IMR-90 (cell line): ENCODE data around the gene ARHGDIA. TPM values are rescaled to one million over a fixed set of nuclear protein-coding genes. Genes with fewer than 3 reads are reported as not detected.

Experiments used
- ATAC-seq: fragments of 200-7000 bp; cut with Tn5 transposase; 2 replicates; pipeline ENCODE4 v1.9.1; 2020; ENCODE audit warnings: low read depth, mild to moderate bottlenecking, moderate library complexity
- BruUV-seq: library from RNA; stranded (reverse); fragments of 400-500 nt; replicated peaks from 2 replicates; lab custom pipeline; 2021; lab: Mats Ljungman, UMichigan
- CTCF ChIA-PET: fragments of 300-600 bp; formaldehyde crosslinking; extraction: SDS; loops from one replicate; lab custom pipeline; 2021; ENCODE audit warnings: antibody characterized with exemption; lab: Yijun Ruan, JAX
- POLR2A ChIA-PET: fragments of 300-600 bp; sonication (Branson Sonifier 250); formaldehyde crosslinking; loops from one replicate; lab custom pipeline; 2022; ENCODE audit warnings: antibody characterized with exemption; ENCODE audit not compliant: unreplicated experiment; lab: Charles Lee
- DNase-seq: peaks from one replicate; pipeline ENCODE4 v3.0.0; 2013
- H2AFZ ChIP-seq: replicated peaks from 2 replicates; pipeline ENCODE3; 2013; ENCODE audit warnings: low read length, mild to moderate bottlenecking; ENCODE audit not compliant: poor library complexity
- H2AK5ac ChIP-seq: 2 replicates; pipeline ENCODE4 v1.6.1; 2013; ENCODE audit warnings: low read depth, low read length, inconsistent platforms
- H2AK9ac ChIP-seq: replicated peaks from 2 replicates; pipeline ENCODE3; 2013; ENCODE audit warnings: mild to moderate bottlenecking, low read depth, low read length, moderate library complexity; ENCODE audit not compliant: poor library complexity
- H2BK120ac ChIP-seq: 2 replicates; pipeline ENCODE4 v1.6.1; 2013; ENCODE audit warnings: low read depth, low read length, inconsistent platforms
- H2BK15ac ChIP-seq: 3 replicates; pipeline ENCODE4 v1.6.1; 2013; ENCODE audit warnings: low read depth, low read length, inconsistent platforms
- H2BK20ac ChIP-seq: 2 replicates; pipeline ENCODE4 v1.6.1; 2013; ENCODE audit warnings: low read depth, mild to moderate bottlenecking, inconsistent platforms, low read length, moderate library complexity
- H2BK5ac ChIP-seq: 2 replicates; pipeline ENCODE4 v1.6.1; 2013; ENCODE audit warnings: mild to moderate bottlenecking, low read depth, low read length, inconsistent platforms; ENCODE audit not compliant: poor library complexity, severe bottlenecking
- H3K14ac ChIP-seq: replicated peaks from 2 replicates; pipeline ENCODE4 v1.6.1; 2013; ENCODE audit warnings: low read depth, low read length, inconsistent platforms
- H3K18ac ChIP-seq: 2 replicates; pipeline ENCODE4 v1.6.1; 2013; ENCODE audit warnings: low read depth, low read length, control low read depth
- H3K23ac ChIP-seq: 2 replicates; pipeline ENCODE4 v1.6.1; 2013; ENCODE audit warnings: low read depth, low read length, inconsistent platforms
- H3K27ac ChIP-seq: 2 replicates; pipeline ENCODE4 v1.5.1; 2013; ENCODE audit warnings: mild to moderate bottlenecking, control low read depth, low read length; ENCODE audit not compliant: insufficient read depth
- H3K27me3 ChIP-seq: 2 replicates; pipeline ENCODE4 v1.6.1; 2013; ENCODE audit warnings: low read length; ENCODE audit not compliant: control insufficient read depth, insufficient read depth
- H3K36me3 ChIP-seq: 2 replicates; pipeline ENCODE4 v1.6.1; 2013; ENCODE audit warnings: low read length, mixed read lengths; ENCODE audit not compliant: control insufficient read depth, insufficient read depth
- H3K4ac ChIP-seq: 2 replicates; pipeline ENCODE4 v1.6.1; 2013; ENCODE audit warnings: low read depth, low read length, inconsistent platforms
- H3K4me1 ChIP-seq: 2 replicates; pipeline ENCODE4 v1.6.1; 2013; ENCODE audit warnings: low read length, mixed read lengths; ENCODE audit not compliant: control insufficient read depth, insufficient read depth
- H3K4me2 ChIP-seq: 2 replicates; pipeline ENCODE4 v1.6.1; 2013; ENCODE audit warnings: low read depth, mild to moderate bottlenecking, control low read depth, low read length, moderate library complexity
- H3K4me3 ChIP-seq: 2 replicates; pipeline ENCODE4 v1.5.1; 2013; ENCODE audit warnings: low read depth, mild to moderate bottlenecking, control low read depth, low read length, moderate library complexity; ENCODE audit not compliant: insufficient read depth
- H3K56ac ChIP-seq: 2 replicates; pipeline ENCODE4 v1.6.1; 2013; ENCODE audit warnings: low read length, inconsistent platforms; ENCODE audit not compliant: insufficient read depth; ENCODE audit errors: extremely low read depth
- H3K79me1 ChIP-seq, 2 experiments: 2 replicates each; pipeline ENCODE4 v1.6.1; 2013; ENCODE audit warnings: low read length in 2 of 2, inconsistent platforms in 1 of 2, low read depth in 1 of 2
- H3K9ac ChIP-seq: 2 replicates; pipeline ENCODE4 v1.6.1; 2013; ENCODE audit warnings: low read depth, low read length, control low read depth
- H3K9me1 ChIP-seq: 2 replicates; pipeline ENCODE4 v1.6.1; 2013; ENCODE audit warnings: low read length, inconsistent platforms; ENCODE audit not compliant: insufficient read depth
- H3K9me3 ChIP-seq: 2 replicates; pipeline ENCODE4 v1.6.1; 2013; ENCODE audit warnings: low read length; ENCODE audit not compliant: control insufficient read depth, insufficient read depth
- H4K20me1 ChIP-seq: 2 replicates; pipeline ENCODE4 v1.6.1; 2013; ENCODE audit warnings: low read length, inconsistent platforms; ENCODE audit not compliant: insufficient read depth
- H4K5ac ChIP-seq: 2 replicates; pipeline ENCODE4 v1.6.1; 2013; ENCODE audit warnings: mild to moderate bottlenecking, low read depth, low read length, control low read depth
- H4K8ac ChIP-seq, 2 experiments: 2 replicates each; pipeline ENCODE4 v1.6.1; 2013; ENCODE audit warnings: low read depth in 2 of 2, low read length in 2 of 2, control low read depth in 1 of 2, inconsistent platforms in 1 of 2
- H4K91ac ChIP-seq: 2 replicates; pipeline ENCODE4 v1.6.1; 2013; ENCODE audit warnings: low read depth, low read length, inconsistent platforms; ENCODE audit not compliant: insufficient read depth
- BHLHE40 ChIP-seq: fragments of 150-350 bp; IDR thresholded peaks from 2 replicates; pipeline ENCODE4 v1.6.1; 2016; ENCODE audit warnings: mild to moderate bottlenecking, low read depth, low read length
- CHD1 ChIP-seq: IDR thresholded peaks from 2 replicates; pipeline ENCODE4 v1.6.1; 2012; ENCODE audit warnings: low read depth, low read length, improper control_type of control experiment
- CTCF ChIP-seq: conservative IDR thresholded peaks from 2 replicates; pipeline ENCODE4 v1.5.1; 2012; ENCODE audit warnings: mild to moderate bottlenecking, low read depth, low read length, improper control_type of control experiment
- ELK1 ChIP-seq: fragments of 150-350 bp; IDR thresholded peaks from 2 replicates; pipeline ENCODE4 v1.6.1; 2016; ENCODE audit warnings: low read depth, mild to moderate bottlenecking, low read length, moderate library complexity, borderline replicate concordance
- FOS ChIP-seq: fragments of 150-350 bp; IDR thresholded peaks from 2 replicates; pipeline ENCODE4 v1.6.1; 2016; ENCODE audit warnings: low read depth, low read length
- MAFK ChIP-seq: IDR thresholded peaks from 2 replicates; pipeline ENCODE4 v1.6.1; 2012; ENCODE audit warnings: low read depth, low read length, improper control_type of control experiment
- MAZ ChIP-seq: IDR thresholded peaks from 2 replicates; pipeline ENCODE4 v1.6.1; 2012; ENCODE audit warnings: low read depth, mild to moderate bottlenecking, low read length, improper control_type of control experiment, moderate library complexity, borderline replicate concordance
- NFE2L2 ChIP-seq: fragments of 150-350 bp; IDR thresholded peaks from 2 replicates; pipeline ENCODE4 v1.6.1; 2016; ENCODE audit warnings: low read depth, mild to moderate bottlenecking, low read length
- POLR2A ChIP-seq: IDR thresholded peaks from 2 replicates; pipeline ENCODE4 v1.6.1; 2012; ENCODE audit warnings: mild to moderate bottlenecking, low read depth, low read length
- RAD21 ChIP-seq: IDR thresholded peaks from 2 replicates; pipeline ENCODE4 v1.6.1; 2012; ENCODE audit warnings: low read length, improper control_type of control experiment
- RCOR1 ChIP-seq: IDR thresholded peaks from 2 replicates; pipeline ENCODE4 v1.6.1; 2012; ENCODE audit warnings: mild to moderate bottlenecking, low read length, improper control_type of control experiment; ENCODE audit not compliant: insufficient replicate concordance
- RFX5 ChIP-seq: IDR thresholded peaks from 2 replicates; pipeline ENCODE4 v1.8.0; 2012; ENCODE audit warnings: low read depth, mild to moderate bottlenecking, low read length, moderate library complexity
- SMC3 ChIP-seq: fragments of 150-350 bp; IDR thresholded peaks from 2 replicates; pipeline ENCODE4 v1.6.1; 2016; ENCODE audit warnings: low read depth, mild to moderate bottlenecking, antibody characterized with exemption, low read length, moderate library complexity
- WGBS, 2 experiments: methylation state at CpG; one replicate each; pipeline versions ENCODE4 v1.1.5 to v1.1.7; 2013; ENCODE audit warnings: missing lambda C conversion rate in 2 of 2; ENCODE audit not compliant: insufficient read length in 1 of 2; ENCODE audit errors: extremely low coverage in 2 of 2; 5-methylcytosine and 5-hydroxymethylcytosine counted together
- dilution Hi-C: fragments of 300-500 bp; cut with HindIII; formaldehyde crosslinking; loops from one replicate; pipeline ENCODE4 v1.14.3; 2018; ENCODE audit warnings: low sequenced_read_pairs; ENCODE audit not compliant: unreplicated experiment
- in situ Hi-C: fragments of 300-500 bp; cut with MboI; formaldehyde crosslinking; loops from 3 replicates; pipeline ENCODE4 v1.14.3; 2019; ENCODE audit warnings: low sequenced_read_pairs, inconsistent platforms, mixed read lengths
- intact Hi-C: fragments of 100-400 bp; cut with micrococcal nuclease; formaldehyde crosslinking; loops from 2 replicates; pipeline ENCODE4 v1.10.0; 2022
- polyA plus RNA-seq, 3 experiments: library from polyadenylated mRNA; depleted of rRNA; stranded (reverse); fragments of >200 nt; gene quantifications; 2 replicates each; pipeline ENCODE4 v1.2.3, GENCODE V29; 2012; ENCODE audit warnings: low replicate concordance in 1 of 3
- total RNA-seq: library from RNA; depleted of rRNA; stranded (reverse); fragments of >200 nt; gene quantifications from 2 replicates; pipeline ENCODE4 v1.2.3, GENCODE V29; 2012

ARHGDIA gene
- total and polyA plus RNA-seq, 2 of the 4 experiments (the other 2 are of a cell fraction): 62.7 to 362 TPM

- POLR2A ChIA-PET: interaction anchor here (1.0 kb wide), 1 partner anchor 10 kb away, joined by 3 read pairs; no protein-coding TSS in a partner anchor
Measured at GRCh38 chr17:81844887-81845286, 26.2 kb downstream of the ARHGDIA start.

More at GRCh38 chr17:81844887-81845286, 26.2 kb downstream of the ARHGDIA start:
- Histone ChIP-seq H2AK5ac (no peak overlapping the region), H3K56ac (no peak overlapping the region), H2BK15ac (no peak overlapping the region), H3K23ac (no peak overlapping the region), H3K79me1 (peaks cover 4 to 36% of the 10 kb centered on the region in 2 experiments), H3K4me1 (no peaks in the 10 kb centered on the region), H2BK120ac (no peak overlapping the region), H2AK9ac (no peak overlapping the region), H3K9me3 (no peaks in the 10 kb centered on the region), H4K20me1 (peaks cover 49% of the 10 kb centered on the region), H3K27me3 (no peaks in the 10 kb centered on the region), H3K27ac (no peak overlapping the region), H3K4ac (no peak overlapping the region), H3K9me1 (no peaks in the 10 kb centered on the region), H4K91ac (no peak overlapping the region), H4K8ac (no peak overlapping the region), H4K5ac (no peak overlapping the region), H2BK20ac (no peak overlapping the region), H3K18ac (no peak overlapping the region), H3K14ac (no peak overlapping the region), H3K4me2 (no peak overlapping the region), H2BK5ac (no peak overlapping the region), H2AFZ (no peak overlapping the region), H3K36me3 (peaks cover 62% of the 10 kb centered on the region), H3K9ac (no peak overlapping the region), H3K4me3 (no peak overlapping the region)
- no peak for TF ChIP-seq RCOR1
- no peak; the same call in 1 of the 2 replicates for TF ChIP-seq POLR2A
- no peak for TF ChIP-seq ELK1
- no peak for TF ChIP-seq NFE2L2
- TF ChIP-seq SMC3: no peak
- TF ChIP-seq MAFK: no peak
- no peak for TF ChIP-seq BHLHE40
- TF ChIP-seq RFX5: no peak
- no peak for TF ChIP-seq CHD1
- TF ChIP-seq MAZ: no peak
- no peak for TF ChIP-seq FOS
- TF ChIP-seq CTCF: no peak
- no peak for TF ChIP-seq RAD21
- ATAC-seq (no peak), DNase-seq (no peak)
- BruUV-seq: no TSS peak
- intact Hi-C loops (no loop called here), dilution Hi-C loops (no loop called here), in situ Hi-C loops (no loop called here)
- 90% methylated on average over 4 of the region's 13 CpGs; no CpG with 5 or more reads in 1 of the 2 experiments for WGBS, 2 experiments
- CTCF ChIA-PET: no interaction called here
